A673 (cell line): Measurements from ENCODE around the gene PTPN14. TPM values are rescaled to one million over a fixed set of nuclear protein-coding genes. Genes with fewer than 3 reads are reported as not detected.

Experiments
- BruUV-seq: library from RNA; stranded (reverse); fragments of 400-500 nt; replicated peaks from 2 replicates; lab custom pipeline; 2021; lab: Mats Ljungman, UMichigan
- CTCF ChIA-PET: fragments of 300-600 bp; sonication (Branson Sonifier 250); formaldehyde crosslinking; loops from one replicate; lab custom pipeline; 2022; ENCODE audit warnings: antibody characterized with exemption; lab: Charles Lee
- POLR2A ChIA-PET: fragments of 300-600 bp; sonication (Branson Sonifier 250); formaldehyde crosslinking; loops from one replicate; lab custom pipeline; 2022; ENCODE audit warnings: antibody characterized with exemption; ENCODE audit not compliant: low non-redundant PET; lab: Charles Lee
- DNase-seq: peaks from one replicate; pipeline ENCODE4 v3.0.0-alpha.2; 2015; ENCODE audit warnings: low spot score
- H3K27ac ChIP-seq: fragments of 200-600 bp; sonication (generic); 2 replicates; pipeline ENCODE4 v1.5.1; 2016; ENCODE audit warnings: mixed run types, low read depth, mild to moderate bottlenecking, mixed read lengths, antibody characterized with exemption, low read length; ENCODE audit not compliant: poor library complexity, severe bottlenecking
- H3K27me3 ChIP-seq: fragments of 200-600 bp; sonication (generic); replicated peaks from 2 replicates; pipeline ENCODE4 v1.6.1; 2017; ENCODE audit warnings: mixed run types, low read depth, mild to moderate bottlenecking, mixed read lengths, antibody characterized with exemption, low read length; ENCODE audit not compliant: insufficient read depth, poor library complexity
- H3K36me3 ChIP-seq: fragments of 200-600 bp; sonication (generic); 2 replicates; pipeline ENCODE4 v1.6.1; 2016; ENCODE audit warnings: mixed run types, mild to moderate bottlenecking, mixed read lengths, antibody characterized with exemption, low read length; ENCODE audit not compliant: insufficient read depth, poor library complexity, severe bottlenecking
- H3K4me1 ChIP-seq: fragments of 200-600 bp; sonication (generic); 2 replicates; pipeline ENCODE4 v1.6.1; 2017; ENCODE audit warnings: mixed run types, mild to moderate bottlenecking, mixed read lengths, antibody characterized with exemption, low read length; ENCODE audit not compliant: insufficient read depth, poor library complexity, severe bottlenecking
- H3K4me3 ChIP-seq: fragments of 200-600 bp; sonication (generic); 2 replicates; pipeline ENCODE4 v1.5.1; 2016; ENCODE audit warnings: low read depth, mixed run types, mild to moderate bottlenecking, mixed read lengths, low read length; ENCODE audit not compliant: poor library complexity, severe bottlenecking
- H3K9me3 ChIP-seq: fragments of 200-600 bp; sonication (generic); 2 replicates; pipeline ENCODE4 v1.6.1; 2016; ENCODE audit warnings: mixed run types, low read depth, mild to moderate bottlenecking, mixed read lengths, antibody characterized with exemption, low read length; ENCODE audit not compliant: poor library complexity, severe bottlenecking
- CTCF ChIP-seq: fragments of 300-800, 200-600 bp; sonication (generic); conservative IDR thresholded peaks from 2 replicates; pipeline ENCODE4 v1.5.1; 2017; ENCODE audit warnings: low read depth, mild to moderate bottlenecking, antibody characterized with exemption, low read length, moderate library complexity, mixed read lengths
- EZH2 ChIP-seq: fragments of 200-600 bp; sonication (generic); IDR thresholded peaks from 2 replicates; pipeline ENCODE4 v1.6.1; 2017; ENCODE audit warnings: borderline replicate concordance, low read depth, mild to moderate bottlenecking, mixed read lengths, antibody characterized with exemption, low read length; ENCODE audit not compliant: poor library complexity, severe bottlenecking
- intact Hi-C: fragments of 100-400 bp; cut with micrococcal nuclease; formaldehyde crosslinking; loops from one replicate; pipeline ENCODE4 v1.10.0; 2022; ENCODE audit not compliant: unreplicated experiment
- total RNA-seq: library from RNA; stranded (reverse); gene quantifications from 2 replicates; pipeline ENCODE4 v1.2.3, GENCODE V29; 2021

The PTPN14 gene
- total RNA-seq, 1 experiment from 2014 or later, result 114 TPM

GRCh38 chr1:214337015-214337414 lies 214.4 kb downstream of the PTPN14 start:
- H3K4me3 ChIP-seq, result no peak overlapping the region
- no TSS peak for BruUV-seq
- peak overlapping the region; percentile 43 for H3K27ac ChIP-seq
- no peak for DNase-seq
- peaks cover 42% of the 10 kb centered on the region for H3K4me1 ChIP-seq
- intact Hi-C loops, result no loop called here
- no peak for TF ChIP-seq EZH2
- no peak for TF ChIP-seq CTCF
- no peaks in the 10 kb centered on the region for H3K9me3 ChIP-seq
- CTCF ChIA-PET, result interaction anchor here (0.6 kb wide), 1 partner anchor 66 kb away, joined by 4 read pairs; no protein-coding TSS in a partner anchor
- H3K36me3 ChIP-seq, result peaks cover 4% of the 10 kb centered on the region
- POLR2A ChIA-PET, result no interaction called here
- H3K27me3 ChIP-seq, result no peaks in the 10 kb centered on the region

- DNase-seq, result peak; percentile 58
- Histone ChIP-seq H3K4me3 (no peak overlapping the region), H3K4me1 (peaks cover 42% of the 10 kb centered on the region), H3K36me3 (peaks cover 4% of the 10 kb centered on the region), H3K27ac (no peak overlapping the region), H3K9me3 (no peaks in the 10 kb centered on the region), H3K27me3 (no peaks in the 10 kb centered on the region)
- POLR2A ChIA-PET, result no interaction called here
- CTCF ChIA-PET, result no interaction called here
- TF ChIP-seq CTCF, result no peak
- no peak for TF ChIP-seq EZH2
- intact Hi-C loops, result no loop called here
- no TSS peak for BruUV-seq
Measured at GRCh38 chr1:214335567-214335966, 215.8 kb downstream of the PTPN14 start.

GRCh38 chr1:214332946-214333798 lies 218.2 kb downstream of the PTPN14 start:
- BruUV-seq, result no TSS peak
- Histone ChIP-seq H3K36me3 (peaks cover 4% of the 10 kb centered on the region), H3K4me1 (peaks cover 38% of the 10 kb centered on the region), H3K27ac (peak overlapping the region; percentile 44), H3K4me3 (no peak overlapping the region), H3K9me3 (no peaks in the 10 kb centered on the region), H3K27me3 (no peaks in the 10 kb centered on the region)
- intact Hi-C loops, result loop anchor here (1.0 to 5.0 kb wide), 3 partner anchors 252 to 304 kb away; partner anchors contain the start of gene CENPF
- peak; percentile 94 for TF ChIP-seq CTCF
- TF ChIP-seq EZH2, result no peak
- CTCF ChIA-PET, result interaction anchor here (0.6 to 3.3 kb wide), 14 partner anchors 15 to 328 kb away, joined by 3 to 62 read pairs (median 5); partner anchors contain the start of genes CENPF and PTPN14
- DNase-seq, result peak; percentile 73
- POLR2A ChIA-PET, result no interaction called here
